ENCODE measurements around the gene STUM. TPM values are rescaled to one million over a fixed set of nuclear protein-coding genes. Genes with fewer than 3 reads are reported as not detected.
A peak's percentile ranks its signal among the peaks of the same experiment; 100 is the strongest.

The STUM gene
- total and polyA plus RNA-seq, 10 of the 15 experiments (the other 5 are each of a cell fraction or from before 2014, with no cell fraction given) = under 0.01 to 0.15 (median 0.09) TPM; not detected in 5

GRCh38 chr1:226643177-226643576 is 94.6 kb downstream of the STUM start (continued):
- TF ChIP-seq NFYA (IDR thresholded peaks at IDR 0.05; ENCODE audit: borderline replicate concordance, low read depth, low read length) (no peak), FOXM1 (IDR thresholded peaks at IDR 0.05; ENCODE audit: low read depth, low read length) (no peak), NR2C1 (IDR thresholded peaks at IDR 0.05) (peak; percentile 41; the same call in 1 of the 2 replicates), CBX3 (IDR thresholded peaks at IDR 0.05; ENCODE audit: borderline replicate concordance, low read depth) (no peak), ZNF622 (IDR thresholded peaks at IDR 0.05) (no peak), HSF1 (IDR thresholded peaks at IDR 0.05; ENCODE audit: low read depth, low read length) (no peak), IRF4 (IDR thresholded peaks at IDR 0.05; ENCODE audit: low read depth, low read length) (no peak), RAD21 (IDR thresholded peaks at IDR 0.05; ENCODE audit: insufficient read depth, low read depth, low read length) (0 out of 2 replicates have a peak, but pooled peaks have one; percentile 22), ZBED1 (IDR thresholded peaks at IDR 0.05; ENCODE audit: borderline replicate concordance) (no peak), MEF2A (IDR thresholded peaks at IDR 0.05; ENCODE audit: insufficient read depth, low read depth, low read length) (no peak), ATF7 (IDR thresholded peaks at IDR 0.05; ENCODE audit: low read depth) (peak; percentile 48; the same call in 1 of the 2 replicates), CBFB (IDR thresholded peaks at IDR 0.05; ENCODE audit: low read depth) (no peak), POLR2AphosphoS5 (IDR thresholded peaks at IDR 0.05; ENCODE audit: low read length) (no peak), WRNIP1 (IDR thresholded peaks at IDR 0.05; ENCODE audit: borderline replicate concordance, low read depth, low read length) (no peak), SUZ12 (IDR thresholded peaks at IDR 0.05; ENCODE audit: unreplicated experiment) (no peak), MTA2 (IDR thresholded peaks at IDR 0.05; ENCODE audit: low read depth) (peak; percentile 54; the same call in 1 of the 2 replicates), ZBTB33 (IDR thresholded peaks at IDR 0.05) (no peak), E2F4 (IDR thresholded peaks at IDR 0.05; ENCODE audit: low read depth, low read length) (no peak), CHD2 (IDR thresholded peaks at IDR 0.05; ENCODE audit: borderline replicate concordance, low read depth, low read length) (no peak), EZH2 (IDR thresholded peaks at IDR 0.05; ENCODE audit: borderline replicate concordance, control insufficient read depth, low read depth, low read length) (no peak)
